NCI-H2107 (cell line): ENCODE measurements around the gene IGFBP1.
"Not testable (repeated sequence)": the region's sequence is repeated elsewhere in the genome, so short reads cannot be mapped to it uniquely, and the experiment has no call there.

Source experiments
- DNase-seq: peaks from one replicate; lab custom pipeline; 2025; lab: John Stamatoyannopoulos, UW

IGFBP1 gene

DNA sequence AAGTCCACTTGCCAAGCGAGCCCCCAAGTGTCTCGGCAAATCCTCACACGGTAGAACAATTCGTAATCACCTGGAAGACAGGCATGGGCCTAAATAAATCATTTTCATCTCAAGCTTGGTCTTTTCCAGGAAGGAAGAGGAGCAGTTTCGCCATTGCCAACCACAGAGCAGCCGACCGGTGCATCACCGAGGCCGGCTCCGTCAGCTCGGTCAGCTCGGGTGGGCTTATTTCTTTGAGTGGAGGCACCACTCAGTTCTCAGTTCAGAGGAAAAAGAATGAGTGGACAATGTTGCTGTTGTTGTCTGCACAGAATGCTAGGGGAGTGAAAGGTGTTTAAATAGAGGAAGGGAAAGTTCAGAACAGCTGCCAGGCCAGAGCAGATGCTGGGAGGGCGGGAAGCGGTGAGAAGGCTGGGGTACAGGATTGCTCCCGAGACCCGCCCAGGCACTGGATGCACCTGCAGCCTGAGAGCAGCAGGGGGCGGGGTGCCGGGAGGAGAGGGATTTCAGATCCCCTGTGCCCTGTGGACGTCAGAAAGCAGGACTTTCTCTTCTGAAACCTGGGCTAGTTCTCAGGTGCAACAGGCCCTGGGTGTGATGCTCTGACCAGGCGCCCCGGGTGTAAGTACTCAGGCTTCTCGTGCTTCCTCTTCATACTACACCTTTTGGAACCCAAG is 50.5 kb downstream of the IGFBP1 start:
- DNase-seq: no peak

- DNase-seq: no peak
Observed at GRCh38 chr7:45939574-45939973, 51.3 kb downstream of the IGFBP1 start.

DNA sequence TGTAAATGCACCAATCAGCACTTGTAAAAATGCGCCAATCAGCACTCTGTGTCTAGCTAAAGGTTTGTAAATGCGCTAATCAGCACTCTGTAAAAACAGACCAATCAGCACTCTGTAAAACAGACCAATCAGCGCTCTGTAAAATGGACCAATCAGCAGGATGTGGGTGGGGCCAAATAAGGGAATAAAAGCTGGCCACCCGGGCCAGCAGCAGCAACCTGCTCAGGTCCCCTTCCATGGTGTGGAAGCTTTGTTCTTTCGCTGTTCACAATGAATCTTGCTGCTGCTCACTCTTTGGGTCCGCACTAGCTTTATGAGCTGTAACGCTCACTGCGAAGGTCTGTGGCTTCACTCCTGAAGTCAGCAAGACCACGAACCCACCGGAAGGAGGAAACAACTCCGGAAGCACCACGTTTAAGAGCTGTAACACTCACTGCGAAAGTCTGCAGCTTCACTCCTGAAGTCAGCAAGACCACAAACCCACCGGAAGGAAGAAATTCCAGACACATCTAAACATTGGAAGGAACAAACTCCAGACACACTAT is 52.0 kb downstream of the IGFBP1 start:
- DNase-seq: not testable (repeated sequence)

DNA sequence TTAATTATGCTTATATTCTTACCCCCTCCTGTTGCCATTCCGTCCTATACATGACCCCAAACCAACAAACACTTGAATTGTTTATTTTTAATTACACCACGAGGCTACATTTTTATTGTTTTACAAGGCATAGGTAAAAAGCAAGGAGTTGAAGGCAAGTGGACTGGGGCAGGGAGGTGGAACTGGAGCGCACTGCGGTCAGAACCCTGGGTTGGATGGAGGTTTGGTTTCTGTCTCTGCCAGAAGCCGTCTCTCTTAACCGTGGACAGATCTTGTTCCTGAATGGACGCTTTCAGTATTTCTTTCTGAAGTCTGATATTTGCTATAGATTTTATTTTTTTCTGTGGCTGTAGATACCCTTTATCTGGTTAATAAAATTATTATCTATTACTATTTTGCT is 52.7 kb downstream of the IGFBP1 start:
- no peak for DNase-seq
